Prostate gland (tissue), 2 donors: ENCODE data around the gene WWC2. TPM values are rescaled to one million over a fixed set of nuclear protein-coding genes. Genes with fewer than 3 reads are reported as not detected.

Source experiments
- DNase-seq: peaks from one replicate; pipeline ENCODE4 v3.0.0-alpha.2; 2019; ENCODE audit warnings: low spot score
- H3K27ac ChIP-seq, 2 donors: fragments of 200-600 bp; sonication (generic); 2 replicates each; pipeline ENCODE4 v1.5.1; 2017 to 2019
- H3K27me3 ChIP-seq: fragments of 200-600 bp; sonication (generic); replicated peaks from 2 replicates; pipeline ENCODE4 v1.5.1; 2019; ENCODE audit not compliant: insufficient read depth
- H3K36me3 ChIP-seq, 2 donors: fragments of 200-600 bp; sonication (generic); 1 replicate in 1 of 2; 2 replicates in 1 of 2; pipeline versions ENCODE4 v1.5.1 to v1.8.1; 2017 to 2019
- H3K4me1 ChIP-seq: fragments of 200-600 bp; sonication (generic); replicated peaks from 2 replicates; pipeline ENCODE4 v1.5.1; 2019
- H3K4me3 ChIP-seq, 2 donors: fragments of 200-600 bp; sonication (generic); 2 replicates each; pipeline ENCODE4 v1.5.1; 2017 to 2019
- H3K9me3 ChIP-seq: fragments of 200-600 bp; sonication (generic); 2 replicates; pipeline ENCODE4 v1.5.1; 2017
- POLR2A ChIP-seq: fragments of 450-650 bp; IDR thresholded peaks from one replicate; pipeline ENCODE4 v1.6.1; 2016; ENCODE audit warnings: antibody characterized with exemption, mild to moderate bottlenecking
- POLR2AphosphoS5 ChIP-seq: sonication (generic); formaldehyde crosslinking; IDR thresholded peaks from one replicate; pipeline ENCODE4 v1.6.1; 2017; ENCODE audit warnings: antibody characterized with exemption
- WGBS: methylation state at CpG from one replicate; pipeline ENCODE4 v1.1.5; 2018; 5-methylcytosine and 5-hydroxymethylcytosine counted together
- intact Hi-C: fragments of 100-400 bp; cut with DNase I; formaldehyde crosslinking; loops from one replicate; pipeline ENCODE4 v1.14.2; 2022
- total RNA-seq, 2 donors: library from RNA; depleted of rRNA; stranded (reverse); fragments of >200 nt; gene quantifications; one replicate each; pipeline ENCODE4 v1.1.0, GENCODE V29; 2016
- TF ChIP-seq, protein P1 (sequence below), 4 experiments: fragments of 200-600 bp in 2 of 4; fragments of 450-650 bp in 2 of 4; sonication (generic) in 2 of 4; IDR thresholded peaks; 1 replicate in 3 of 4; 2 replicates in 1 of 4; pipeline ENCODE4 v1.5.1; 2016 to 2019; ENCODE audit warnings: antibody characterized with exemption in 4 of 4, mild to moderate bottlenecking in 2 of 4, moderate library complexity in 2 of 4

The WWC2 gene
- total RNA-seq, 2 donors from 2014 or later, result 17.6 to 44.1 TPM

- Histone ChIP-seq H3K27me3 (no peaks in the 10 kb centered on the region), H3K27ac (no peak overlapping the region), H3K36me3 (no peaks in the 10 kb centered on the region), H3K9me3 (no peaks in the 10 kb centered on the region), H3K4me1 (peaks cover 3% of the 10 kb centered on the region), H3K4me3 (no peak overlapping the region)
- 38% methylated on average over 7 of the region's 7 CpGs for WGBS
- DNase-seq, result peak; percentile 78
- no peak for TF ChIP-seq POLR2A
- peak; percentile 32 for TF ChIP-seq POLR2AphosphoS5
- intact Hi-C loops, result no loop called here
Measured at GRCh38 chr4:183130328-183131155, 31.5 kb downstream of the WWC2 start.

- no peaks in the 10 kb centered on the region for H3K9me3 ChIP-seq
- intact Hi-C loops, result no loop called here
- H3K4me3 ChIP-seq, result no peak overlapping the region
- no peaks in the 10 kb centered on the region for H3K27me3 ChIP-seq
- H3K27ac ChIP-seq, result no peak overlapping the region
- TF ChIP-seq, protein P1, sequence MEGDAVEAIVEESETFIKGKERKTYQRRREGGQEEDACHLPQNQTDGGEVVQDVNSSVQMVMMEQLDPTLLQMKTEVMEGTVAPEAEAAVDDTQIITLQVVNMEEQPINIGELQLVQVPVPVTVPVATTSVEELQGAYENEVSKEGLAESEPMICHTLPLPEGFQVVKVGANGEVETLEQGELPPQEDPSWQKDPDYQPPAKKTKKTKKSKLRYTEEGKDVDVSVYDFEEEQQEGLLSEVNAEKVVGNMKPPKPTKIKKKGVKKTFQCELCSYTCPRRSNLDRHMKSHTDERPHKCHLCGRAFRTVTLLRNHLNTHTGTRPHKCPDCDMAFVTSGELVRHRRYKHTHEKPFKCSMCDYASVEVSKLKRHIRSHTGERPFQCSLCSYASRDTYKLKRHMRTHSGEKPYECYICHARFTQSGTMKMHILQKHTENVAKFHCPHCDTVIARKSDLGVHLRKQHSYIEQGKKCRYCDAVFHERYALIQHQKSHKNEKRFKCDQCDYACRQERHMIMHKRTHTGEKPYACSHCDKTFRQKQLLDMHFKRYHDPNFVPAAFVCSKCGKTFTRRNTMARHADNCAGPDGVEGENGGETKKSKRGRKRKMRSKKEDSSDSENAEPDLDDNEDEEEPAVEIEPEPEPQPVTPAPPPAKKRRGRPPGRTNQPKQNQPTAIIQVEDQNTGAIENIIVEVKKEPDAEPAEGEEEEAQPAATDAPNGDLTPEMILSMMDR (IDR thresholded peaks at IDR 0.05), result no peak
- no peak for TF ChIP-seq POLR2A
- no peak for TF ChIP-seq POLR2AphosphoS5
- H3K36me3 ChIP-seq, result no peaks in the 10 kb centered on the region
- no peak for DNase-seq
- WGBS, result 77% methylated on average over 2 of the region's 2 CpGs
- peaks cover 3% of the 10 kb centered on the region for H3K4me1 ChIP-seq
Measured at GRCh38 chr4:183132081-183132480, 33.0 kb downstream of the WWC2 start.

DNA sequence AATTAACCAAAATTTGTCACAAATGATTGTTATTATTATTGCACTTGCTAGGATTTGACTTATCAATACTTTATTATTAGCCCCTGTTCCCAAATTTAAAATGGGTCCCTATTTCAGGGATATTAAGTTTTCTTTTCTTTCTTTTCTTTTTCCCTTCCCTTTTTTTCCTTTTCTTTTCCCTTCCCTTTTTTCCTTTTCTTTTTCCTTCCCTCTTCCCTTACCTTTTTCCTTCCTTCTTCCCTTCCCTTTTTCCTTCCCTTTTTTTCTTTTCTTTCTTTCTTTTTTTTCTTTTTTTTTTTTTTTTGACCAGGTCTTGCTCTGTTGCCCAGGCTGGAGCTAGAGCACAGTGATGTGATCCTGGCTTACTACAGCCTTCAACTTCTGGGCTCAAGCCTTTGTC is 33.8 kb downstream of the WWC2 start:
- intact Hi-C loops, result no loop called here

GRCh38 chr4:183136855-183137254 is 37.8 kb downstream of the WWC2 start:
- DNase-seq, result no peak
- no peaks in the 10 kb centered on the region for H3K36me3 ChIP-seq
- H3K9me3 ChIP-seq, result no peaks in the 10 kb centered on the region
- 96% methylated on average over 3 of the region's 3 CpGs for WGBS
- H3K27me3 ChIP-seq, result no peaks in the 10 kb centered on the region
- H3K27ac ChIP-seq, result no peak overlapping the region
- TF ChIP-seq POLR2AphosphoS5 (no peak), POLR2A (no peak)
- TF ChIP-seq, protein P1 (IDR thresholded peaks at IDR 0.05), result no peak
- no peak overlapping the region for H3K4me3 ChIP-seq
- intact Hi-C loops, result no loop called here
- no peaks in the 10 kb centered on the region for H3K4me1 ChIP-seq

More for the DNA sequence above, 33.8 kb downstream of the WWC2 start:
- no peak overlapping the region for H3K27ac ChIP-seq
- no peak for DNase-seq
- no peak overlapping the region for H3K4me3 ChIP-seq
- no peaks in the 10 kb centered on the region for H3K9me3 ChIP-seq
- no peaks in the 10 kb centered on the region for H3K36me3 ChIP-seq
- TF ChIP-seq POLR2AphosphoS5 (no peak), POLR2A (no peak)
- peaks cover 3% of the 10 kb centered on the region for H3K4me1 ChIP-seq
- no peaks in the 10 kb centered on the region for H3K27me3 ChIP-seq

GRCh38 chr4:183139058-183139750 is 40.1 kb downstream of the WWC2 start:
- WGBS, result 86% methylated on average over 4 of the region's 4 CpGs
- intact Hi-C loops, result no loop called here
- TF ChIP-seq, protein P1 (IDR thresholded peaks at IDR 0.05), result no peak
- TF ChIP-seq POLR2AphosphoS5 (no peak), POLR2A (no peak)
- no peak for DNase-seq
- no peak overlapping the region for H3K4me3 ChIP-seq
- H3K27me3 ChIP-seq, result no peaks in the 10 kb centered on the region
- H3K27ac ChIP-seq, result no peak overlapping the region
- no peaks in the 10 kb centered on the region for H3K4me1 ChIP-seq
- H3K36me3 ChIP-seq, result no peaks in the 10 kb centered on the region
- H3K9me3 ChIP-seq, result no peaks in the 10 kb centered on the region
